Gastrocnemius medialis (tissue), 4 donors: ENCODE measurements around the gene EEF1A2.

Experiments used
- CTCF ChIP-seq, 5 experiments: fragments of 450-650 bp in 3 of 5; fragments of 200-600 bp in 2 of 5; sonication (generic) in 2 of 5; IDR thresholded peaks in 4 of 5; conservative IDR thresholded peaks in 1 of 5; 1 replicate in 4 of 5; 2 replicates in 1 of 5; pipeline ENCODE4 v1.5.1; 2016 to 2019; ENCODE audit warnings: antibody characterized with exemption in 5 of 5, mild to moderate bottlenecking in 3 of 5, moderate library complexity in 3 of 5
- POLR2A ChIP-seq, 2 donors: fragments of 450-650 bp; IDR thresholded peaks; one replicate each; pipeline ENCODE4 v1.6.1; 2017; ENCODE audit warnings: antibody characterized with exemption in 2 of 2, mild to moderate bottlenecking in 2 of 2, moderate library complexity in 2 of 2

- TF ChIP-seq CTCF (IDR thresholded peaks at IDR 0.05 in 4 of 5, conservative IDR thresholded peaks at IDR 0.05 in 1 of 5) = no peak
- no peak for TF ChIP-seq POLR2A (IDR thresholded peaks at IDR 0.05)
Measured at GRCh38 chr20:63525971-63526370, 27.1 kb upstream of the EEF1A2 start.
